Measurements from ENCODE around the gene CPNE5. TPM values are rescaled to one million over a fixed set of nuclear protein-coding genes. Genes with fewer than 3 reads are reported as not detected.
A peak's percentile ranks its signal among the peaks of the same experiment; 100 is the strongest.

CPNE5 gene
- total RNA-seq, 1 experiment from 2014 or later = 0.37 TPM

GRCh38 chr6:36759148-36759759 is 80.0 kb downstream of the CPNE5 start:
- ChIA-PET POLR2A (ENCODE audit: unreplicated experiment) (interaction anchor here (0.6 kb wide), 1 partner anchor 539 kb away, joined by 4 read pairs; no protein-coding TSS in a partner anchor), CTCF (interaction anchor here (0.5 to 2.0 kb wide), 4 partner anchors 144 to 336 kb away, joined by 3 to 9 read pairs (median 4); no protein-coding TSS in a partner anchor)
- Histone ChIP-seq H3K27ac (no peak overlapping the region), H4K20me1 (ENCODE audit: insufficient read depth) (no peaks in the 10 kb centered on the region), H3F3A (ENCODE audit: insufficient read depth, low read depth) (no peaks in the 10 kb centered on the region), H3K9me3 (ENCODE audit: insufficient read depth, low read depth) (no peaks in the 10 kb centered on the region), H2AFZ (no peak overlapping the region), H3K4me2 (no peak overlapping the region), H3K4me1 (replicated peaks; ENCODE audit: insufficient read depth) (peaks cover 21% of the 10 kb centered on the region), H3K79me2 (ENCODE audit: low read depth) (no peaks in the 10 kb centered on the region), H3K36me3 (ENCODE audit: low read depth) (no peaks in the 10 kb centered on the region), H3K9me2 (ENCODE audit: insufficient read depth) (no peaks in the 10 kb centered on the region), H3K4me3 (no peak overlapping the region), H3K27me3 (ENCODE audit: insufficient read depth, low read depth) (no peaks in the 10 kb centered on the region)
- no TSS peak for BruUV-seq (replicated peaks)
- intact Hi-C loops (cut with micrococcal nuclease; ENCODE audit: unreplicated experiment) = loop anchor here (1.0 to 5.0 kb wide), 4 partner anchors 34 to 337 kb away; no protein-coding TSS in a partner anchor
- peak; percentile 60 to 86 for DNase-seq
- TF ChIP-seq EZH2 (IDR thresholded peaks at IDR 0.05; ENCODE audit: low read depth) (no peak), CTCF (conservative IDR thresholded peaks at IDR 0.05) (peak; percentile 96)

GRCh38 chr6:36758516-36759147 is 80.6 kb downstream of the CPNE5 start:
- Histone ChIP-seq H3K4me3 (no peak overlapping the region), H4K20me1 (ENCODE audit: insufficient read depth) (no peaks in the 10 kb centered on the region), H3K9me3 (ENCODE audit: insufficient read depth, low read depth) (no peaks in the 10 kb centered on the region), H3K36me3 (ENCODE audit: low read depth) (no peaks in the 10 kb centered on the region), H3K4me2 (no peak overlapping the region), H3K27me3 (ENCODE audit: insufficient read depth, low read depth) (no peaks in the 10 kb centered on the region), H3K4me1 (replicated peaks; ENCODE audit: insufficient read depth) (peaks cover 27% of the 10 kb centered on the region), H3K79me2 (ENCODE audit: low read depth) (no peaks in the 10 kb centered on the region), H3K9me2 (ENCODE audit: insufficient read depth) (no peaks in the 10 kb centered on the region), H3F3A (ENCODE audit: insufficient read depth, low read depth) (peaks cover 2% of the 10 kb centered on the region; the same call in 1 of the 2 replicates), H2AFZ (no peak overlapping the region), H3K27ac (no peak overlapping the region)
- no TSS peak for BruUV-seq (replicated peaks)
- no peak for DNase-seq
- CTCF ChIA-PET = interaction anchor here (0.6 to 2.0 kb wide), 3 partner anchors 144 to 466 kb away, joined by 3 to 9 read pairs (median 6); no protein-coding TSS in a partner anchor
- TF ChIP-seq EZH2 (IDR thresholded peaks at IDR 0.05; ENCODE audit: low read depth) = no peak
- no peak for TF ChIP-seq CTCF (conservative IDR thresholded peaks at IDR 0.05)
- intact Hi-C loops (cut with micrococcal nuclease; ENCODE audit: unreplicated experiment) = loop anchor here (1.0 to 5.0 kb wide), 4 partner anchors 34 to 336 kb away; no protein-coding TSS in a partner anchor
- POLR2A ChIA-PET (ENCODE audit: unreplicated experiment) = no interaction called here

GRCh38 chr6:36757943-36758508 is 81.2 kb downstream of the CPNE5 start:
- Histone ChIP-seq H3F3A (ENCODE audit: insufficient read depth, low read depth) (peaks cover 8% of the 10 kb centered on the region; the same call in 1 of the 2 replicates), H3K9me3 (ENCODE audit: insufficient read depth, low read depth) (no peaks in the 10 kb centered on the region), H3K4me2 (no peak overlapping the region), H3K79me2 (ENCODE audit: low read depth) (no peaks in the 10 kb centered on the region), H3K9me2 (ENCODE audit: insufficient read depth) (no peaks in the 10 kb centered on the region), H3K36me3 (ENCODE audit: low read depth) (no peaks in the 10 kb centered on the region), H2AFZ (no peak overlapping the region), H3K27me3 (ENCODE audit: insufficient read depth, low read depth) (no peaks in the 10 kb centered on the region), H3K4me1 (replicated peaks; ENCODE audit: insufficient read depth) (peaks cover 33% of the 10 kb centered on the region), H3K4me3 (no peak overlapping the region), H4K20me1 (ENCODE audit: insufficient read depth) (no peaks in the 10 kb centered on the region), H3K27ac (no peak overlapping the region)
- BruUV-seq (replicated peaks) = no TSS peak
- intact Hi-C loops (cut with micrococcal nuclease; ENCODE audit: unreplicated experiment) = loop anchor here (2.0 to 5.0 kb wide), 2 partner anchors 33 to 336 kb away; no protein-coding TSS in a partner anchor
- CTCF ChIA-PET = interaction anchor here (0.6 to 2.0 kb wide), 2 partner anchors 143 to 467 kb away, joined by 3 to 9 read pairs; no protein-coding TSS in a partner anchor
- no peak for DNase-seq
- POLR2A ChIA-PET (ENCODE audit: unreplicated experiment) = no interaction called here
- TF ChIP-seq CTCF (conservative IDR thresholded peaks at IDR 0.05) (no peak), EZH2 (IDR thresholded peaks at IDR 0.05; ENCODE audit: low read depth) (no peak)

Data from PC-9 (cell line).